Astrocyte of the hippocampus (primary cell): ENCODE measurements around the gene PIK3IP1.
"Not testable (repeated sequence)": the region's sequence is repeated elsewhere in the genome, so short reads cannot be mapped to it uniquely, and the experiment has no call there.

Experiments
- DNase-seq: peaks from one replicate; pipeline ENCODE4 v3.0.0; 2011; ENCODE audit warnings: low read depth, low spot score

PIK3IP1 gene, protein sequence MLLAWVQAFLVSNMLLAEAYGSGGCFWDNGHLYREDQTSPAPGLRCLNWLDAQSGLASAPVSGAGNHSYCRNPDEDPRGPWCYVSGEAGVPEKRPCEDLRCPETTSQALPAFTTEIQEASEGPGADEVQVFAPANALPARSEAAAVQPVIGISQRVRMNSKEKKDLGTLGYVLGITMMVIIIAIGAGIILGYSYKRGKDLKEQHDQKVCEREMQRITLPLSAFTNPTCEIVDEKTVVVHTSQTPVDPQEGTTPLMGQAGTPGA

DNA sequence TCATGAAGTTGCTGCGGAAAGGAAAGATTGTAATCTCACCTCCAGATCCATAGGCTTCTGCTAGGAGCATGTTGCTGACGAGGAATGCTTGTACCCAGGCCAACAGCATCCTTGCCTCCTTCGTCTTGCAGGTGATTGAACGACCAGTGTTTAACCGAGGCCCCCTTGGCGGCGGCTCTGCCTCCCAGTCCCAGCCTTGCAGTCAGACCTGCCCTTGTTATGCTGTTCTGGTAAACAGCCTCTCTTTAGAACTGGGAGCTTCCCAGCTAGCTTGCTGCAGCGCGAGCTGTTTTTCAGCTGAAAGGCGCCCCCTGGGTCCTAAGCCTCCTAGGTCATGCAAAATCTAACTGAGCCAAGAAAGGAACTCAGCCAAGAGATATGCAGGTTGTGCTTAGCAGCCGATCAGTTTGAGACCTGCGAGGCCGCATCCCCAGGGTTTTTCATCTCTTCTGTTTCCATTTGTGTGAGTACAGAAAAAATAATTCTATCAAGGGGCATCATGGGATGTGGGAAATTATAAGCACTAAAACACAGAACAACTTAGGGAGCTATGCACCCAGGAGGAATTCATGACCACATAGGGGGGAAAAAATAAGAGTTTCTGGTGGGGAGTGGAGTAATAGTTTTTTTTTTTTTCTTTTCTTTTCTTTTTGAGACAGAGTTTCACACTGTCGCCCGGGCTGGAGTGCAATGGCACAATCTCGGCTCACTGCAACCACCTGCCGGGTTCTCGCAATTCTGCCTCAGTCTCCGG is at the start of gene PIK3IP1:
PIK3IP1 (minus strand) TSS at position 253 of the 754 bp plus-strand sequence; CDS start at position 109, 144 bp downstream.
- peak; percentile 92 for DNase-seq

DNA sequence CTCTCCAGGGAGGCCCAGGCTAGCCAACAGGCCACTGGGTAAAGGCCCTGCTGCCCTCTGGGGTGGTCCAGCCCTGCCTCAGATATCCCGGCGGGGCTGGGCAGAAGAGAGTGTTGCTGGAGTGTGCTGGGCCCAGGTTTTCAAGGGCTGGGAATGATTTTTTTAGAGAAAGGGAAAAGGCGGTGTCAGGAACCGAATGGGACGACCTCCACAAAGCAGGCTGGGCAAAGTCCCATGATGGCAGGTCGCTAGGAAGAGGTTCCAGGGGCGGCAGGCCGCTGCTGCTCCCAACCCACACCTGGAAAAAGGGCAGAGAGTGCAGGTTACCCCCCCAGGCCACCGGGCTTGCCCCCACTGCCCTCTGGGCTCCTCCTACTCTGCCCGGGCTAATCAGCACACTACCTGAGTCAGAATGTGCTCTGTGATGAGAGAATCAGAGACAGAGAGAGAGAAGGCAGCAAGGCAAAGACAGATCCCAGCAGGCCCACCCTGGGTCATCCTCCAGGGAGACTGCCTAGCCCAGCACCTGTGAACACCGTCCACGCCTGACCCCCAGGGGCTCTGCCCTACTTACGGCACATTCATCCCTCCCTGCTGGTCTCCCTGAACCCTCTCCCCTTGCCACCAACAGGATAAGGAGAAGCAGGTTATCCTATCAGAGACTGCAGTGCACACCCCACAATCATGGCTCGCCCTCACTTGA is 49.2 kb upstream of the PIK3IP1 start:
- no peak for DNase-seq

DNA sequence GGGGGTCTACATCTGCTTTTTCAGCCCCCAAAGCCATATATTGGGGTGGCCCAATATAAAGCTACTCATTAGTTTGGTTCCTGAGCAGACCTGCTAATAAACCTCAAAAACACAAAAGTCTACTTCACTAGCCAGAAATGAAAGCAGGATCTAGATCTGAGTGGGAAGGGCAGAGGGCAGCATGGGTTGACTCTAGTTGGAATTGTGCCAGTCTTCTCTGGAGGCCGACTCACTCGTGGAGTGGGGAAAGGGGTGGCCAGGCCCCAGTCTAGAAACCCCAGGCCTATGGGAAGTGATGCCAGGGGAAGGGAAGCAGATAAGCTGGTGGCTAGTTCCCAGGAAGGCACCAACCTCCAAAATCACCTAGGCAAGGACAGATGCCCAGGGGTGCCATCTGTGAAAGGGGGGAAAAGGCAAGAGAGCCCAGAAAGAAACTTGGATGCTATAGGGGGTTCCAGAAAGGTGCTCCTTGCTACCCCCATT is 48.5 kb upstream of the PIK3IP1 start:
- no peak for DNase-seq

DNA sequence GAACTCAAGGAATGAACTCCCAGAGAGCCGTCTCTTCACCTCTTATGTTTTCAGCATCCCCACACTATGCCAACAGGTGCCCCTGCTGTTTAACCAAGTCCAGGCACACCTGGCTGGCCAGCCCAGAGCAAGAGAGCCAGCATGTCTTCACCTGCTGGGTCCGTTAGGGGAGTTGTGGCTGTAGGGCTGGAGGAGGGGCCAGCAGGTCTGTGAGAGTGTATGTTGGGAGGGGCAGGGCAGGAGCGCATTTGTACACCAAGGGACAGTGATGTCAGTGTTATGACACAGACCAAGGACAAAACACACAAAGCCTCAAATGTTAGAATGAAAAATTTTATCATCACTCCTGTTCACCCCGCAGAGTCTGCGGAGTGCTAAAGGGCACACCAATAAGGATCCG is 48.1 kb upstream of the PIK3IP1 start:
- no peak for DNase-seq

DNA sequence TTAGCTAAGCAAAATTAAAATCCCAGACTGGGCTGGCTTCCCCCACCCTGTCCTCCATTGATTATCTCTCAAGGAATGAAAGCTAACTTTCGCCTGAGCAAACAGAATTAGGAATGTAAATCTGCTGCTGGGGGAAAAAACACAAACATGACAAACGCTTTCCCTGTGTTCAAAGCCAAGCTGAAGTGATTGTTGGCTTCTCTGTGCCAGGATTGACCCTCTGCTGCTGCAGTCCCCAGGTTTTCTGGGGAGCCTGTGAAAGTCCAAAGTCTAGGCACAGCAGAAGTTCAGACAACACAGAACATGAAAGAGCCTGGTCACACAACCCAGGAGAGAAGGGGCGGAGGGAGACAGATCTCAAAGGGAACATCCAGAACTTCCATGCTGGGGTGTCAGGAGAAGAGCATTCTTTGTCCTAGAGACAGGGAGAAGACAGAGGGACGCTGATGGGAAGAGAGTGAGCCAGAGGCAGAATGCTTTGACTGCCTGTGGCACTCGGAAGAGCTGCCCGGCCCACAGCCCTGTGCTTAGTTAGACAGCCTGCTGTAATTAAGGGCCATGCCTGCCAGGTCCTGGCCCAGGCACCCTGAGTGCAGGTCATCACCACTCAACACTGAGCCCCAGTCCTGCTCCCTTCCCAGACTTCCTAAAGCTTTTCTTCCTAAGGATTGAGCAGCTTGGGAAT is 47.0 kb upstream of the PIK3IP1 start:
- peak; percentile 33 for DNase-seq

DNA sequence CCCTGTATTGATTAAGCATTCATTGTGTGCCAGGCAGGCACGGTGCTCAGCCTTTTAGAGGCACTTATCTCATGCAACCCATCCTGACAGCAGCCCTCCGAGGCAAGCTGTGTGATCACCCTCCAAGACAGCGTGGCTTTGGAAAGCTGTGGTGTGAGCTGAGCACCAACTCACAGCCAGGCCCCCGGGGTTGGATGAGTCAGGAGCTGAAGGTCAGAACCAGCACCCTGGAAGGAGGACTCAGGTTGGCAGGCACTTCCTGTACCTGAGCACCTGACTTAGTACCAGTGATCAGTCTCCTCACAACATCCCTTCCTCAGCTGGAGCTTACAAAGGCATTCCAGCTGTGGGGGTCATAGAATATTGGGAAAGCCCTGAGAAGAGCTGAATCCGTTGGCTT is 44.9 kb upstream of the PIK3IP1 start:
- no peak for DNase-seq

DNA sequence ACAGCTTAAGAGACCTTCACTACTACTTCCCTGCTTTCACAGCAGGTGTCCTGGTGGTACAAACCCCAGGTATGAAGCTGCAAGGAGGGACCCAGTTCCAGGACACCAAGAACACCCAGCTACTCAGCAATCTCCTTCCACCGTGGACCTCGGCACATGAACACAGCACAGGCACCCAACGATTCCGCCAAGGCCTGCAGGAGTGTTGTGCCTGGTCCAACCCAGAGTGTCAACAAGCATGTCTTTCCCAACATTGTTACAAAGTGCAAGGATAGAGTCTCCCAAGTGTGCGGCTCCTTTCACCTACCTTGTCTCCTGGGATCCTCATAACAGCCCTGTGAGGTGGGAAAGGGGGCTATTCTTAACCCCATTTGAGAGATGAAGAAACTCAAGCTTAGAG is 42.0 kb upstream of the PIK3IP1 start:
- no peak for DNase-seq

DNA sequence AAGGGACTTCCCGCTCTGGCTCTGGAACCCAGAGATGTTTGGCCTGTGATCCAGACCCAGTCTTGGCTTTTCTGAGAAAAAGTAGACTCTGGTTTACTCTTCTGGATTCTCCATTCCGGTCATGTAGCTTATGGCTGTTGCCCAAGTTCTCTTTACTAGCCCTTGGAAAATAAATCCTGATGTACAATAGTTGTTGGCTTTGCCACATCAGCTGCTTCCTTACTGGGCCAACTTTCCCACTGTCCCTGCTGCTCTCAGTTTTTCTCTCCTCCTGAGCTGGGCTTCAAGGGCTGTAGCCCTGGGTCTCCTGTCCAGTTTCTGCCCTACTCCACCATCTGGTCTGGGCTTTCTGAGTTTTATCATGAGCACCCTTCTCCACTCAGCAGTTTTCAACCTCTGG is 41.4 kb upstream of the PIK3IP1 start:
- DNase-seq: no peak

DNA sequence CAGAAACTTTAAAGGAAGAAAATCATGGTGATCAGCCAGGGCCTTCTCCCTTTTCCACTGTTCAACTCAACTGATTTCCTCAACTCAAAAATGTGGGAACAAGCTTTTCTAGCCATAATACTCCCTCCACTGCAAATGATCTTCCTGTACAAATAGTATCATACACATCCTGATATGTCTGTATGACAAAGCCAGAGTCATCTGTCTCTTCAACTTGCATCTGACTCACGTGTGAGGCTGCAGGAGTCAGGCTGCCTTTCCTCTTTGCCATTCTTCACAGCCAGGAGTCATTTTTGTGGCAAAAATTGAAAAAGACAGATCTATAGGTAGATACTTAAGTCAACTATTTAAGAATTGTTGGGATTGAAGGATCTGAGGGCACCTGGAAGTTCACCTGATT is 40.6 kb upstream of the PIK3IP1 start:
- DNase-seq: no peak

DNA sequence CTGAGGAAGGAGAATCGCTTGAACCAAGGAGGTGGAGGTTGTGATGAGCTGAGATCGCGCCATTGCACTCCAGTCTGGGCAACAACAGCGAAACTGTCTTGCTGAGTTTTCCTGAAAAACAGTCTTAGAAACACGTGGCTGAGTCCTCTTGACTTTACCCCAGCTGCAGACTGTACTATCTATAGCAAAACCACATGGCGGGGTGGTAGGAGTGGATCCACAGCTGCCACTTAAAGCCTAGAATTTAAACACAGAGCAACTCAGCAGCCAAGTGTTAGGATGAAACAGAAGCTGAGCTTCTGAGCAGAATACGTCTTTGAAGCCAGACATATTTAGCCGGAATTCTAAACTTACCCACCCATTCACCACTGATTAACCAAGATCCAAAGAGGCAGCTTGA is 39.7 kb upstream of the PIK3IP1 start:
- DNase-seq: no peak

DNA sequence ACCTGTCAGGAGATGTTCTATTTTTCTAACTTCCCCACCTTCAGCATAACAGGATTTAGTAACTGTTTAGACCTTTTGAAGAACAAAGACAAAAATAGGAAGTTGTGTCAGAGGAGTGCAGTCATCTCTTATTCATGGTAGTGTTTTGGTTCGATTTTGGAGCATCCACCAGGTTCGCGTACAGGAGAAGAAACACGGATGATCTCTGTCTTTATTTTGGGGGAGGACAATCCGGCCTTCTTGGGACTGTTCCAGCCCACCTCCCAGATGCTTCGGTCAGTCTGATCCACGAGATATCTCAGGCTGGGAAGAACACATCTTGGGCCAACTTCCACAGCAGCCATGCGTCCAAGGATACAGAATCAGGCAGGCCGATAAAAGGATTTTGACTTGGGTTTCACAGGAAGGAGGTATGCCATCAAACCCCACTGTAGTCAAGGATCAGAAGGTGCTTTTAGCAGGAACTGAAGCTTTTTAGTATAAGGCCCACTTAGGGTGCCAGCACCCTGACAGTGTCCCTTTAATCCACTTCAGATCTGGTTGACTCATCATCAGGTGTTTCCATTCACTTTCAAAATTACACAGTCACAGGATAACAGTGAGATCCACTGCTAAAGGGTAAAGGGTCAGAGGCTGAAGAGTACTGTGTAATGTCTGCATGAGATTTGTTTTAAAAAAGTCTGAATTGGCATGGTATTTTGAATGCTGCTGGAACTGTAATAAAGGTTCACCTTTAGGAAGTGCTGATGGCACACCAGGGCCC is 37.3 kb upstream of the PIK3IP1 start:
- no peak for DNase-seq

DNA sequence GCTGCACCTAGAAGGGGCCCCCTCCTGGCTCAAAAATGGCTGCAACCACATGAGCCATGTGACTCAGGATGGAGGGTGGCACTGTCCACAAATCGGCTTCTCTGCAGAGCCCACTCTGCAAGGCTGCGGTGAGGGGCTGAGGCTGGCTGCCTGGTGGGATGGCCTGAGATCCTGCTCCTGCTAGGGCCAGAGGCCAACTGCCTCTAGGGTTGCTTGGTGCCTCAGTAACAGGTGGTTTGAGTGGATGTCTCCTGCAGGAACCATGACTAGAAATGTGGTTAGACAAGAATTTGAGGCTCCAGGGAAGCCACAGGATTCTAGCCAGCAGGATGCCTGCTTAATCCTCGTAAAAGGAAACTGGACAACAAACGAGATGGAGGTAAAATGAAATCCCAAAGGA is 36.7 kb upstream of the PIK3IP1 start:
- DNase-seq: peak; percentile 49

DNA sequence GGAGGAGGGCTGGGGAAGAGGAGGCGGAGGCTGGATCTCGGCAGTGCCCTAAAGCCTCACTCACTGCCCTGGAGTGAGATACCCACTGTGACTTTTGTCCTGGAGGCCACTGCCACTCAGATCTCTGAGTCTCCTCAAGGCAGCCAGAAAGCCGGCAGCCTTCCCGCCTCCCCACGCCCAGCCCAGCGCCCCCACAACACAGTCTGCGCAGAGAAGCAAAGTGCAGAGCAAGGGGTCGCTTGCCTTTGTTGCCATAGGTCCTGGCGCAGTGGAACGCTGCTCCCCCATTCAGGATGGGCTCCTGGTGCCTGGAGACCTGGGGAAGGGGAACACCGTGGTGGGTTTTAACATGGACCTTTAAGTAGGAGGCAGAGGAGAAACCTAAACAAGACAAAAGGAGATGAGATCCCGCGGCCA is 36.3 kb upstream of the PIK3IP1 start:
- DNase-seq: no peak

DNA sequence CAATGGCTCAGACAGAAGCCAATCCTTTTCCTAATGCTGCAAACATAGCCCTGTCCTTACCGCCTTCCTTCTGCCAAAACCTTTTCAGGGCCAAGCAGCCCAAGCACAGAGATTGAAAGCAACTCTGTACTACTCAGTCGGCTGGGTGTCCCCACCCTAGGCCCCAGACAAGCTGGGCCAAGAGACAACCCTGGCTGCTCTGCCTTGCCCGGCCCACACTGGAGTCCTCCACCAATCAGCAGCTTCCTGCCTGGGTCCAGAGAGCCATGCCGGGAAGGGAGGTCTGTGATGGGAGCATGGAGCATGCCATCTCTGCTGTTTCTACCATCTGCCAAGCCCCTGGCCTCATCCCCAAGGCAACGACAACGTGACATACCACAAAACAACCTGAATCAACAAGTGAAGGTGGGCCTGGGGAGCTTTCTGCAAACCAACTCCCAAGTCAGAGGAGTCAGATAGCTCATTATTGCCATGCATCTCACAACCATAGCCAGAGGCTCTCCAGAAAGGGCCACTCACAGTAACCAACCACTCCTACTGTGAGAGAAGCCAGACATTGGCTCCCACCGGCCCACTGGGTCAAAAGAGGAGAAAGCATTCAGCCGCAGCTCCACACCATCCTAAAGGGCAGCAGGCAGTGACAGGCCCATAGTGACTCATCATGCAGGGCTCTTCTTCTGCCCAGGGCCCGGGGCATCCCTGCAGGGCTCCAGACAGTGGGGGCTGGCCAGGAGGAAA is 35.7 kb upstream of the PIK3IP1 start:
- DNase-seq: no peak

DNA sequence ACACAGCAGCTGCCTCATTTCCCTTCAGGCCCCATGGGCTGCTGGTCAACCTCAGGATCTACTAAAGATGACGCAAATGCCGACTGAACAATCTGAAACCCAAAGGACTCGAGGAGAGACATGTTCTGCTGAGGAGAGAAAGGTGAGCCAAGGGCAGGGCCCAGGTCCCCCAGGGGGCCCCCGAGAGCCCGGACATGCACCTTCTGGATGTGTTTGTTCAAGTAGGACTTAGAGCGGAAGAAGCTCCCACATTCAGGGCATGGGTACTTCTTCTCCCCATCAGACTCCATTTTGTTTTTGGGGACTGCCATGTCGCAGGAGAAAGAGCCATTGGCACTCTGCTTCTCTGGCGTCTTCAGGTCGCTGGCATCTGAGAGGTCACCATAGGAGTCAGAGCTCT is 34.6 kb upstream of the PIK3IP1 start:
- no peak for DNase-seq

DNA sequence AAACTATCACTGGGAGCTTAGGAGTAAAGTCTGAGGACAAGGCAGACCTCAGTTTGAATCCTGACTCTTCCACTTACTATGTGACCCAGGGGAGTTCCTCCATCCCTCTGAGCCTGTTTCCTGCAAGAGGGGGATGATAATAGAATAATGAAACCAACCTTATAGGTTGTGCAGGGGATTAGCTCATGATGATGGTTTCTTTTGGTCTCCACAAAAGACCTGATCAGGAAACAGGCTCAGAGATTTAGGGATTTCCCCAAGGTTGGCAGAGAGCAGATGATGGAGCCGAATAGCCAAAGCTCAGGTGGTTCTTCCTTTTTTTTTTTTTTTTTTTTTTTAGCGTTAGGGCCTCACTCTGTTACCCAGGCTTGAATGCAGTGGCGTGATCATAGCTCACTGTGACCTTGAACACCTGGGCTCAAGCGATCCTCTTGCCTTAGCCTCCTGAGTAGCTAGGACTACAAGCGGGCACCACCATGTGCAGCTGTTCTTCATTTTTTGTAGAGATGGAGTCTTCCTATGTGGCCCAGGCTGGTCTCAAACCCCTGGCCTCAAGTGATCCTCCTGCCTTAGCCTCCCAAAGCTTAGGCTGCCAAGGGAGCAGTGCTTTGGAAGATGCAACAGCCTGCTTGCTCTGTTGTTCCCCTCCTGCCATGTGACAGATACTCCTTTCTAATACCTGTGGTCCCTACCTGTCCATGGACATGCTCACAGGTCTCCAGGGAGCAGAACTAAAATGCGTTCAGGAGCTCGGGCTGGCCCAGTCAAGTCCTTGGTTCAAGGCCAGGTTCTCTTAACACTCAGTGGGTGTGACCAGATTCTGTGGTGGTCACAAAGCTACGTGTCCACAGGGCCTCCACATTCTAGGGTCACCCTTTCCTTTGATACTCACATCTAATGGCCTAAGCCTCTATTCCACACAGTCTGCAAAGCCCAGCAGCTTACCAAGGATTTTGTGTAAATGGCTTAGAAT is 31.6 kb upstream of the PIK3IP1 start:
- no peak for DNase-seq

DNA sequence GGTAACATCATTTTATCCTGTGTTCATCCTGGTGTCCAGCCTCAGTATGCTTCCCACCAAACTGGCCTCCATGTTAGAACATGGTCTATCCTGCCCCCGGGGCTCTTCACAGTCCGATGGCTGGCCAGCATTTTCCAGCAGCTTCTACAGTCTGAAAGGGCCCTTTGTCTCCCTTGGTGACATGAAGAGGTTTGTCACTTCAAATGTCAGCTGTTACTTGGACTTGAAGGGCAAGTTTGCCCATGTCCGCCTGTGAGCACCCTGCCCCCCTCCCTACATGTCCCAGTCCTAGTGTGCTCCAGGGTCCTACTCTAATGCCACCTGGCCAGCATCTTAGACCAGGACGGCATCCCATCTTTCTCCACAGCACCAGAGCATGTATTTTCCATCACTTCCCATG is 29.1 kb upstream of the PIK3IP1 start:
- no peak for DNase-seq

DNA sequence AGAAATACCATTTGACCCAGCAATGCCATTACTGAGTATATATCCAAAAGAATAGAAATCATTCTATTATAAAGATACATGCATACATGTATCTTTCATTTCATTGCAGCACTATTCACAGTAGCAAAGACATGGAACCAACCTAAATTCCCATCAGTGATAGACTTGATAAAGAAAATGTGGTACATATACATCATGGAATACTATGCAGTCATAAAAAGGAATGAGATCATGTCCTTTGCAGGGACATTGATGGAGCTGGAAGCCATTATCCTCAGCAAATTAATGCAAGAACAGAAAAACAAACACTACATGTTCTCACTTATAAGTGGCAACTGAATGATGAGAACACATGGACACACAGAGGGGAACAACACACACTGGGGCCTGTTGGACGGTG is 21.9 kb upstream of the PIK3IP1 start:
- not testable (repeated sequence) for DNase-seq
